HCT116 (cell line): ENCODE measurements around the gene GAP43. TPM values are rescaled to one million over a fixed set of nuclear protein-coding genes. Genes with fewer than 3 reads are reported as not detected.

Source experiments
- ATAC-seq: fragments of 200-7000 bp; cut with Tn5 transposase; 2 replicates; pipeline ENCODE4 v1.9.1; 2020; ENCODE audit warnings: mild to moderate bottlenecking, moderate library complexity
- BruUV-seq: library from RNA; stranded (reverse); fragments of 400-500 nt; replicated peaks from 2 replicates; lab custom pipeline; 2021; lab: Mats Ljungman, UMichigan
- CTCF ChIA-PET: fragments of 300-600 bp; sonication (Branson Sonifier 250); formaldehyde crosslinking; loops from one replicate; lab custom pipeline; 2021; ENCODE audit warnings: antibody characterized with exemption; lab: Charles Lee
- POLR2A ChIA-PET: fragments of 300-600, 350-600 bp; sonication (Branson Sonifier 250); formaldehyde crosslinking; loops from one replicate; lab custom pipeline; 2021; ENCODE audit warnings: antibody characterized with exemption; lab: Charles Lee
- RAD21 ChIA-PET, 2 experiments: fragments of 300-600 bp; sonication (Branson Sonifier 250); formaldehyde crosslinking; loops; one replicate each; lab custom pipeline; 2023; ENCODE audit warnings: low total read pairs in 2 of 2; ENCODE audit not compliant: uncharacterized antibody in 2 of 2, unreplicated experiment in 2 of 2, low non-redundant PET in 1 of 2; lab: Charles Lee
- DNase-seq: peaks from one replicate; pipeline ENCODE4 v3.0.0-alpha.2; 2010; ENCODE audit warnings: low read depth, low spot score
- H2AFZ ChIP-seq: fragments of 200-600 bp; shearing (Covaris generic), sonication (generic); 2 replicates; pipeline ENCODE4 v1.6.1; 2017; ENCODE audit warnings: low read depth, mixed run types, mixed read lengths, antibody characterized with exemption, low read length; ENCODE audit not compliant: poor library complexity, severe bottlenecking
- H3K27ac ChIP-seq: 2 replicates; pipeline ENCODE4 v1.5.1; 2012; ENCODE audit warnings: low read depth, low read length
- H3K27me3 ChIP-seq: fragments of 200-600 bp; sonication (generic); 2 replicates; pipeline ENCODE4 v1.6.1; 2016; ENCODE audit warnings: mixed run types, low read length, mixed read lengths; ENCODE audit not compliant: insufficient read depth
- H3K36me3 ChIP-seq, 2 experiments: fragments of 200-500 bp in 1 of 2; fragments of 200-600 bp in 1 of 2; sonication (Bioruptor generic) in 1 of 2; sonication (generic) in 1 of 2; 2 replicates each; pipeline versions ENCODE4 v1.5.1 to v1.6.1; 2014 to 2016; ENCODE audit warnings: low read length in 2 of 2, inconsistent platforms in 1 of 2, mixed read lengths in 1 of 2, mixed run types in 1 of 2; ENCODE audit not compliant: insufficient read depth in 2 of 2, control insufficient read depth in 1 of 2
- H3K4me1 ChIP-seq, 2 experiments: fragments of 200-600 bp in 1 of 2; sonication (generic) in 1 of 2; 2 replicates each; pipeline versions ENCODE4 v1.5.1 to v1.6.1; 2012 to 2017; ENCODE audit warnings: low read length in 2 of 2, inconsistent platforms in 1 of 2, mild to moderate bottlenecking in 1 of 2, mixed read lengths in 1 of 2, mixed run types in 1 of 2, moderate library complexity in 1 of 2; ENCODE audit not compliant: insufficient read depth in 2 of 2, control insufficient read depth in 1 of 2
- H3K4me2 ChIP-seq: fragments of 200-600 bp; sonication (generic); 2 replicates; pipeline ENCODE4 v1.6.1; 2017; ENCODE audit warnings: mixed run types, low read length, mixed read lengths
- H3K4me3 ChIP-seq, 2 experiments: fragments of 200-600 bp in 1 of 2; sonication (generic) in 1 of 2; replicated peaks in 1 of 2; 2 replicates each; pipeline ENCODE4 v1.5.1; 2011 to 2016; ENCODE audit warnings: low read length in 2 of 2, control low read depth in 1 of 2, low read depth in 1 of 2, mild to moderate bottlenecking in 1 of 2, mixed read lengths in 1 of 2, mixed run types in 1 of 2
- H3K79me2 ChIP-seq: fragments of 200-600 bp; sonication (generic); 2 replicates; pipeline ENCODE4 v1.6.1; 2017; ENCODE audit warnings: mild to moderate bottlenecking, mixed run types, low read length, moderate library complexity, mixed read lengths; ENCODE audit not compliant: insufficient read depth
- H3K9ac ChIP-seq: fragments of 200-600 bp; sonication (generic); 2 replicates; pipeline ENCODE4 v1.6.1; 2016; ENCODE audit warnings: low read length, mixed read lengths
- H3K9me2 ChIP-seq: fragments of 200-600 bp; sonication (generic), shearing (Covaris generic); 2 replicates; pipeline ENCODE4 v1.6.1; 2017; ENCODE audit warnings: mixed run types, mild to moderate bottlenecking, moderate library complexity; ENCODE audit not compliant: insufficient read depth
- H3K9me3 ChIP-seq, 2 experiments: fragments of 200-500 bp in 1 of 2; fragments of 200-600 bp in 1 of 2; sonication (Bioruptor generic) in 1 of 2; sonication (generic) in 1 of 2; 2 replicates each; pipeline ENCODE4 v1.6.1; 2014 to 2017; ENCODE audit warnings: low read length in 2 of 2, mixed read lengths in 2 of 2, inconsistent platforms in 1 of 2, low read depth in 1 of 2, mild to moderate bottlenecking in 1 of 2, mixed run types in 1 of 2, moderate library complexity in 1 of 2; ENCODE audit not compliant: control insufficient read depth in 1 of 2, insufficient read depth in 1 of 2
- H4K20me1 ChIP-seq: fragments of 200-600 bp; sonication (generic), shearing (Covaris generic); 2 replicates; pipeline ENCODE4 v1.6.1; 2017; ENCODE audit warnings: mixed run types, mild to moderate bottlenecking, moderate library complexity; ENCODE audit not compliant: insufficient read depth
- CEBPB ChIP-seq: IDR thresholded peaks from 2 replicates; pipeline ENCODE4 v1.6.1; 2012; ENCODE audit warnings: low read depth
- EGR1 ChIP-seq: IDR thresholded peaks from 2 replicates; pipeline ENCODE4 v1.6.1; 2012; ENCODE audit warnings: low read depth
- ELF1 ChIP-seq: IDR thresholded peaks from 2 replicates; pipeline ENCODE4 v1.6.1; 2012; ENCODE audit warnings: low read depth, borderline replicate concordance
- EZH2 ChIP-seq: fragments of 200-600 bp; sonication (generic); IDR thresholded peaks from 2 replicates; pipeline ENCODE4 v1.6.1; 2017; ENCODE audit warnings: antibody characterized with exemption, mixed run types
- FOSL1 ChIP-seq: IDR thresholded peaks from 2 replicates; pipeline ENCODE4 v1.6.1; 2012; ENCODE audit warnings: low read depth
- JUND ChIP-seq: IDR thresholded peaks from 2 replicates; pipeline ENCODE4 v1.6.1; 2012
- POLR2A ChIP-seq: IDR thresholded peaks from 2 replicates; pipeline ENCODE4 v1.7.0; 2011; ENCODE audit warnings: borderline replicate concordance; ENCODE audit not compliant: insufficient read depth, insufficient read length; ENCODE audit errors: extremely low read depth
- POLR2AphosphoS5 ChIP-seq: IDR thresholded peaks from 2 replicates; pipeline ENCODE4 v1.6.1; 2011; ENCODE audit warnings: mild to moderate bottlenecking, low read depth, low read length, moderate library complexity
- RAD21 ChIP-seq: IDR thresholded peaks from 2 replicates; pipeline ENCODE4 v1.6.1; 2012; ENCODE audit warnings: low read depth, mild to moderate bottlenecking
- SP1 ChIP-seq: IDR thresholded peaks from 2 replicates; pipeline ENCODE4 v1.6.1; 2012; ENCODE audit warnings: low read depth
- SRF ChIP-seq: IDR thresholded peaks from 2 replicates; pipeline ENCODE4 v1.6.1; 2012; ENCODE audit warnings: low read depth
- TCF7L2 ChIP-seq: IDR thresholded peaks from 2 replicates; pipeline ENCODE4 v1.7.0; 2011; ENCODE audit warnings: borderline replicate concordance, inconsistent platforms; ENCODE audit not compliant: insufficient read depth, insufficient read length; ENCODE audit errors: extremely low read depth
- YY1 ChIP-seq: IDR thresholded peaks from 2 replicates; pipeline ENCODE4 v1.6.1; 2011; ENCODE audit warnings: low read length, low read depth, moderate library complexity, mild to moderate bottlenecking; ENCODE audit not compliant: insufficient replicate concordance; ENCODE audit errors: extremely low read depth
- ZFX ChIP-seq: fragments of 450-650 bp; IDR thresholded peaks from 2 replicates; pipeline ENCODE4 v1.6.1; 2017
- ZNF274 ChIP-seq: fragments of 200-500 bp; sonication (Bioruptor generic); IDR thresholded peaks from 2 replicates; pipeline ENCODE4 v1.6.1; 2014; ENCODE audit warnings: mild to moderate bottlenecking, low read depth, low read length, inconsistent platforms
- intact Hi-C: fragments of 100-400 bp; cut with micrococcal nuclease; formaldehyde crosslinking; loops from 2 replicates; pipeline ENCODE4 v1.10.0; 2022
- total RNA-seq: library from RNA; stranded (reverse); gene quantifications from one replicate; pipeline ENCODE4 v1.2.1, GENCODE V29; 2021; ENCODE audit not compliant: unreplicated experiment
- TF ChIP-seq, protein P1 (sequence below), 3 experiments: fragments of 200-600 bp in 1 of 3; sonication (generic) in 1 of 3; IDR thresholded peaks in 2 of 3; conservative IDR thresholded peaks in 1 of 3; 2 replicates each; pipeline ENCODE4 v1.5.1; 2012 to 2017; ENCODE audit warnings: low read depth in 2 of 3, low read length in 2 of 3, antibody characterized with exemption in 1 of 3, borderline replicate concordance in 1 of 3, control low read depth in 1 of 3, mild to moderate bottlenecking in 1 of 3, mixed read lengths in 1 of 3, mixed run types in 1 of 3, moderate library complexity in 1 of 3; ENCODE audit not compliant: insufficient read depth in 1 of 3
- TF ChIP-seq, protein P2 (sequence below): IDR thresholded peaks from 2 replicates; pipeline ENCODE4 v1.6.1; 2012
- TF ChIP-seq, protein P3 (sequence below): IDR thresholded peaks from 2 replicates; pipeline ENCODE4 v1.6.1; 2011; ENCODE audit warnings: mild to moderate bottlenecking, low read length, moderate library complexity; ENCODE audit not compliant: insufficient replicate concordance; ENCODE audit errors: extremely low read depth
- TF ChIP-seq, protein P4 (sequence below): IDR thresholded peaks from 2 replicates; pipeline ENCODE4 v1.6.1; 2012
- TF ChIP-seq, protein P5 (sequence below): IDR thresholded peaks from 2 replicates; pipeline ENCODE4 v1.6.1; 2012; ENCODE audit warnings: low read depth

The GAP43 gene
- total RNA-seq, 1 experiment from 2014 or later: not detected

DNA sequence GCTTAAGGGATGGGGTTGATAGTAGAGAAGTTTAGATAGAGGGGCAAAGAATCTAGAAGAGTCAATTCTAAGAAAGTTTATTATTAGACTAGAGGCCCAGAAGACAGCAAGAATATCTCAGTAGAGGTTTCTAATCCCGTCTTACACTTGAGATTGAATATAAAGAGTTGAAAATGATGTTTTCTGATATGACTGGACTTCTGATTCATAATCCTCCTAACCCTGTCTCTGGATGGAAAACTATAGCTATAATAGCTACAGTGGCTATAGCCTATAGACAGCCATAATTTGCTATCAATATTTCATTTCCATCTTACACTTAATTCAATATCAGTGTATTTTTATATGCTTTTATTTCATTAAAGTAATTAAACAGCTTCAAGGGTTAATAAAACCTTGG is 60.0 kb downstream of the GAP43 start:
- Histone ChIP-seq H4K20me1 (no peaks in the 10 kb centered on the region), H2AFZ (no peak overlapping the region), H3K9me3 (no peaks in the 10 kb centered on the region), H3K79me2 (no peaks in the 10 kb centered on the region), H3K27ac (no peak overlapping the region), H3K4me1 (no peaks in the 10 kb centered on the region), H3K9ac (no peak overlapping the region), H3K9me2 (no peaks in the 10 kb centered on the region), H3K36me3 (no peaks in the 10 kb centered on the region), H3K27me3 (no peaks in the 10 kb centered on the region), H3K4me2 (no peak overlapping the region), H3K4me3 (no peak overlapping the region)
- no peak for DNase-seq
- intact Hi-C loops: no loop called here
- no peak for TF ChIP-seq POLR2AphosphoS5
- TF ChIP-seq YY1: no peak
- TF ChIP-seq CEBPB: no peak
- TF ChIP-seq TCF7L2: no peak
- TF ChIP-seq, protein P1, sequence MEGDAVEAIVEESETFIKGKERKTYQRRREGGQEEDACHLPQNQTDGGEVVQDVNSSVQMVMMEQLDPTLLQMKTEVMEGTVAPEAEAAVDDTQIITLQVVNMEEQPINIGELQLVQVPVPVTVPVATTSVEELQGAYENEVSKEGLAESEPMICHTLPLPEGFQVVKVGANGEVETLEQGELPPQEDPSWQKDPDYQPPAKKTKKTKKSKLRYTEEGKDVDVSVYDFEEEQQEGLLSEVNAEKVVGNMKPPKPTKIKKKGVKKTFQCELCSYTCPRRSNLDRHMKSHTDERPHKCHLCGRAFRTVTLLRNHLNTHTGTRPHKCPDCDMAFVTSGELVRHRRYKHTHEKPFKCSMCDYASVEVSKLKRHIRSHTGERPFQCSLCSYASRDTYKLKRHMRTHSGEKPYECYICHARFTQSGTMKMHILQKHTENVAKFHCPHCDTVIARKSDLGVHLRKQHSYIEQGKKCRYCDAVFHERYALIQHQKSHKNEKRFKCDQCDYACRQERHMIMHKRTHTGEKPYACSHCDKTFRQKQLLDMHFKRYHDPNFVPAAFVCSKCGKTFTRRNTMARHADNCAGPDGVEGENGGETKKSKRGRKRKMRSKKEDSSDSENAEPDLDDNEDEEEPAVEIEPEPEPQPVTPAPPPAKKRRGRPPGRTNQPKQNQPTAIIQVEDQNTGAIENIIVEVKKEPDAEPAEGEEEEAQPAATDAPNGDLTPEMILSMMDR (IDR thresholded peaks at IDR 0.05 in 2 of 3, conservative IDR thresholded peaks at IDR 0.05 in 1 of 3; ENCODE audit: borderline replicate concordance in 1 of 3, insufficient read depth in 1 of 3, low read depth in 2 of 3, low read length in 2 of 3): no peak
- no peak for TF ChIP-seq ELF1
- no peak for TF ChIP-seq EZH2
- TF ChIP-seq, protein P2, sequence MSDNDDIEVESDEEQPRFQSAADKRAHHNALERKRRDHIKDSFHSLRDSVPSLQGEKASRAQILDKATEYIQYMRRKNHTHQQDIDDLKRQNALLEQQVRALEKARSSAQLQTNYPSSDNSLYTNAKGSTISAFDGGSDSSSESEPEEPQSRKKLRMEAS: no peak
- TF ChIP-seq, protein P3, sequence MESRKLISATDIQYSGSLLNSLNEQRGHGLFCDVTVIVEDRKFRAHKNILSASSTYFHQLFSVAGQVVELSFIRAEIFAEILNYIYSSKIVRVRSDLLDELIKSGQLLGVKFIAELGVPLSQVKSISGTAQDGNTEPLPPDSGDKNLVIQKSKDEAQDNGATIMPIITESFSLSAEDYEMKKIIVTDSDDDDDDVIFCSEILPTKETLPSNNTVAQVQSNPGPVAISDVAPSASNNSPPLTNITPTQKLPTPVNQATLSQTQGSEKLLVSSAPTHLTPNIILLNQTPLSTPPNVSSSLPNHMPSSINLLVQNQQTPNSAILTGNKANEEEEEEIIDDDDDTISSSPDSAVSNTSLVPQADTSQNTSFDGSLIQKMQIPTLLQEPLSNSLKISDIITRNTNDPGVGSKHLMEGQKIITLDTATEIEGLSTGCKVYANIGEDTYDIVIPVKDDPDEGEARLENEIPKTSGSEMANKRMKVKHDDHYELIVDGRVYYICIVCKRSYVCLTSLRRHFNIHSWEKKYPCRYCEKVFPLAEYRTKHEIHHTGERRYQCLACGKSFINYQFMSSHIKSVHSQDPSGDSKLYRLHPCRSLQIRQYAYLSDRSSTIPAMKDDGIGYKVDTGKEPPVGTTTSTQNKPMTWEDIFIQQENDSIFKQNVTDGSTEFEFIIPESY: no peak
- TF ChIP-seq, protein P4, sequence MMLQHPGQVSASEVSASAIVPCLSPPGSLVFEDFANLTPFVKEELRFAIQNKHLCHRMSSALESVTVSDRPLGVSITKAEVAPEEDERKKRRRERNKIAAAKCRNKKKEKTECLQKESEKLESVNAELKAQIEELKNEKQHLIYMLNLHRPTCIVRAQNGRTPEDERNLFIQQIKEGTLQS: no peak
- TF ChIP-seq SP1: no peak
- no peak for TF ChIP-seq JUND
- TF ChIP-seq SRF: no peak
- no peak for TF ChIP-seq ZNF274
- no peak for TF ChIP-seq RAD21
- TF ChIP-seq POLR2A: no peak
- TF ChIP-seq, protein P5, sequence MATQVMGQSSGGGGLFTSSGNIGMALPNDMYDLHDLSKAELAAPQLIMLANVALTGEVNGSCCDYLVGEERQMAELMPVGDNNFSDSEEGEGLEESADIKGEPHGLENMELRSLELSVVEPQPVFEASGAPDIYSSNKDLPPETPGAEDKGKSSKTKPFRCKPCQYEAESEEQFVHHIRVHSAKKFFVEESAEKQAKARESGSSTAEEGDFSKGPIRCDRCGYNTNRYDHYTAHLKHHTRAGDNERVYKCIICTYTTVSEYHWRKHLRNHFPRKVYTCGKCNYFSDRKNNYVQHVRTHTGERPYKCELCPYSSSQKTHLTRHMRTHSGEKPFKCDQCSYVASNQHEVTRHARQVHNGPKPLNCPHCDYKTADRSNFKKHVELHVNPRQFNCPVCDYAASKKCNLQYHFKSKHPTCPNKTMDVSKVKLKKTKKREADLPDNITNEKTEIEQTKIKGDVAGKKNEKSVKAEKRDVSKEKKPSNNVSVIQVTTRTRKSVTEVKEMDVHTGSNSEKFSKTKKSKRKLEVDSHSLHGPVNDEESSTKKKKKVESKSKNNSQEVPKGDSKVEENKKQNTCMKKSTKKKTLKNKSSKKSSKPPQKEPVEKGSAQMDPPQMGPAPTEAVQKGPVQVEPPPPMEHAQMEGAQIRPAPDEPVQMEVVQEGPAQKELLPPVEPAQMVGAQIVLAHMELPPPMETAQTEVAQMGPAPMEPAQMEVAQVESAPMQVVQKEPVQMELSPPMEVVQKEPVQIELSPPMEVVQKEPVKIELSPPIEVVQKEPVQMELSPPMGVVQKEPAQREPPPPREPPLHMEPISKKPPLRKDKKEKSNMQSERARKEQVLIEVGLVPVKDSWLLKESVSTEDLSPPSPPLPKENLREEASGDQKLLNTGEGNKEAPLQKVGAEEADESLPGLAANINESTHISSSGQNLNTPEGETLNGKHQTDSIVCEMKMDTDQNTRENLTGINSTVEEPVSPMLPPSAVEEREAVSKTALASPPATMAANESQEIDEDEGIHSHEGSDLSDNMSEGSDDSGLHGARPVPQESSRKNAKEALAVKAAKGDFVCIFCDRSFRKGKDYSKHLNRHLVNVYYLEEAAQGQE: no peak
- no peak for TF ChIP-seq EGR1
- no peak for TF ChIP-seq ZFX
- TF ChIP-seq FOSL1: no peak
- ATAC-seq: no peak
- CTCF ChIA-PET: no interaction called here
- POLR2A ChIA-PET: no interaction called here
- BruUV-seq: no TSS peak
- RAD21 ChIA-PET: no interaction called here
